Activated CD8-positive, alpha-beta T cell treated with anti-CD3 and anti-CD28 coated beads for 36 hours (primary cell): ENCODE measurements around the gene TROAP. TPM values are rescaled to one million over a fixed set of nuclear protein-coding genes. Genes with fewer than 3 reads are reported as not detected.

Source experiments
- ATAC-seq: fragments of 200-7000 bp; cut with Tn5 transposase; one replicate; pipeline ENCODE4 v1.10.0; 2021; ENCODE audit warnings: mild to moderate bottlenecking, moderate library complexity
- CTCF ChIA-PET: fragments of 350-600 bp; sonication (Branson Sonifier 250); formaldehyde crosslinking; loops from one replicate; lab custom pipeline; 2021; ENCODE audit warnings: antibody characterized with exemption; lab: Charles Lee
- POLR2A ChIA-PET: fragments of 350-600 bp; sonication (Branson Sonifier 250); formaldehyde crosslinking; loops from one replicate; lab custom pipeline; 2021; ENCODE audit warnings: antibody characterized with exemption; lab: Charles Lee
- DNase-seq: peaks from one replicate; pipeline ENCODE4 v3.0.0-alpha.2; 2020
- H3K27ac Mint-ChIP-seq: one replicate; pipeline ENCODE4 v1.8.0; 2021; ENCODE audit warnings: mild to moderate bottlenecking, mixed read lengths
- H3K27me3 Mint-ChIP-seq: one replicate; pipeline ENCODE4 v1.8.0; 2021; ENCODE audit warnings: mixed read lengths
- H3K36me3 Mint-ChIP-seq: one replicate; pipeline ENCODE4 v1.8.0; 2021; ENCODE audit warnings: low read depth, mixed read lengths
- H3K4me1 Mint-ChIP-seq: one replicate; pipeline ENCODE4 v1.8.0; 2021; ENCODE audit warnings: low read depth, mixed read lengths
- H3K4me3 Mint-ChIP-seq: one replicate; pipeline ENCODE4 v1.8.0; 2021; ENCODE audit warnings: mild to moderate bottlenecking, moderate library complexity, mixed read lengths
- H3K9me3 Mint-ChIP-seq: one replicate; pipeline ENCODE4 v1.8.0; 2021; ENCODE audit warnings: mixed read lengths
- intact Hi-C: fragments of 100-400 bp; cut with micrococcal nuclease; formaldehyde crosslinking; loops from one replicate; pipeline ENCODE4 v1.10.0; 2022
- total RNA-seq, 2 experiments: library from RNA; stranded (reverse); gene quantifications; one replicate each; pipeline ENCODE4 v1.2.3, GENCODE V29; 2021
- TF ChIP-seq, protein P1 (sequence below): fragments of 200-600 bp; IDR thresholded peaks from one replicate; pipeline ENCODE4 v1.8.0; 2022; ENCODE audit warnings: antibody characterized with exemption, mild to moderate bottlenecking

Gene TROAP
- total RNA-seq, 2 experiments from 2014 or later = 46.6 to 52.6 TPM

DNA sequence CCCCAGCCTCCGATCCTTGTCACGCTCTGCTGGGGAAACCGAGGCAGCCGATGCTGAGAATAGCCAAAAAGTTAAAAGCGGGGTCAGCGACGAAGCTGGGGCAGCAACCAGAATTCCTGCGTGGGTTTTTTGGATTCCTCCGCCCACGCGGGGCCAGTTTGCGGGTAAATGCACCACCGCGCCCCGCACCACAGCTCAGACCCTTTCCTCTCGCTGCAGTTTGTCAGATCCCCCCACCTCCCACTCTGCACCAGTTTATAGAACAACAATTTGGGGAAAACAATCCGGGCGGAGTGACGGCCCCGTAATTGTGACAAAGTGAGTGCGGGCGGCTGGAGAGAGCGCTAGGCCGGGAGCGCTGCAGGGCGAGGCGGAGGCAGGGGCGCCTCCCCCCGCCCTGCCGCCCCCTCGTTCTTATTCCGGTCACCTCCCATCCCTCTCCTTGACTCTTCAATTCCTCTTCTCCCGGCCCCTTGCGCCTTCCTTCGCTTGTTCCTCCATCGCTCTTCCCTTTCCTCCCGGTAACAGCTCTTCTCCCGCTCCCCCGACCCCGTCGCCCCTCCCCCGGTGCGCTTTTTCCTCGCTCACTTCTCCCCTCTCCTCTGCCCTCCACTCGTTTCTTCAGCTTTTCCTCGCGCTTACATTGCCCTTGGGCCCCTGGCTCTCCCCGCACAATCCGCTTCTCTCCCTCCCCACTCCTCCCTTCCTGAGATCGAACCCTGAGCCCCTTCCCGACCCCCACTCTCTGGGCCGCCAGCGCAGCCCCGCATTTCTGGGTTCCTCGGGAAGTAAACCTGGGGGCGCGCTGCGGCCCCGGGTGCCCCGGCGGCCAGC is 23.0 kb downstream of the TROAP start:
- DNase-seq (no peak), ATAC-seq (no peak)
- Mint-ChIP-seq H3K4me3 (peak overlapping the region; percentile 65), H3K36me3 (no peaks in the 10 kb centered on the region), H3K27me3 (peaks cover 69% of the 10 kb centered on the region), H3K9me3 (no peaks in the 10 kb centered on the region), H3K27ac (no peak overlapping the region), H3K4me1 (peaks cover 39% of the 10 kb centered on the region)
- ChIA-PET CTCF (interaction anchor here (0.7 to 6.9 kb wide), 19 partner anchors 11 to 275 kb away, joined by 3 to 145 read pairs (median 10); partner anchors contain the start of genes PRPH, SPATS2 and TROAP), POLR2A (interaction anchor here (1.1 to 1.7 kb wide), 4 partner anchors 20 to 82 kb away, joined by 3 to 6 read pairs (median 4); no protein-coding TSS in a partner anchor)
- TF ChIP-seq, protein P1, sequence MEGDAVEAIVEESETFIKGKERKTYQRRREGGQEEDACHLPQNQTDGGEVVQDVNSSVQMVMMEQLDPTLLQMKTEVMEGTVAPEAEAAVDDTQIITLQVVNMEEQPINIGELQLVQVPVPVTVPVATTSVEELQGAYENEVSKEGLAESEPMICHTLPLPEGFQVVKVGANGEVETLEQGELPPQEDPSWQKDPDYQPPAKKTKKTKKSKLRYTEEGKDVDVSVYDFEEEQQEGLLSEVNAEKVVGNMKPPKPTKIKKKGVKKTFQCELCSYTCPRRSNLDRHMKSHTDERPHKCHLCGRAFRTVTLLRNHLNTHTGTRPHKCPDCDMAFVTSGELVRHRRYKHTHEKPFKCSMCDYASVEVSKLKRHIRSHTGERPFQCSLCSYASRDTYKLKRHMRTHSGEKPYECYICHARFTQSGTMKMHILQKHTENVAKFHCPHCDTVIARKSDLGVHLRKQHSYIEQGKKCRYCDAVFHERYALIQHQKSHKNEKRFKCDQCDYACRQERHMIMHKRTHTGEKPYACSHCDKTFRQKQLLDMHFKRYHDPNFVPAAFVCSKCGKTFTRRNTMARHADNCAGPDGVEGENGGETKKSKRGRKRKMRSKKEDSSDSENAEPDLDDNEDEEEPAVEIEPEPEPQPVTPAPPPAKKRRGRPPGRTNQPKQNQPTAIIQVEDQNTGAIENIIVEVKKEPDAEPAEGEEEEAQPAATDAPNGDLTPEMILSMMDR = no peak
- intact Hi-C loops = no loop called here

DNA sequence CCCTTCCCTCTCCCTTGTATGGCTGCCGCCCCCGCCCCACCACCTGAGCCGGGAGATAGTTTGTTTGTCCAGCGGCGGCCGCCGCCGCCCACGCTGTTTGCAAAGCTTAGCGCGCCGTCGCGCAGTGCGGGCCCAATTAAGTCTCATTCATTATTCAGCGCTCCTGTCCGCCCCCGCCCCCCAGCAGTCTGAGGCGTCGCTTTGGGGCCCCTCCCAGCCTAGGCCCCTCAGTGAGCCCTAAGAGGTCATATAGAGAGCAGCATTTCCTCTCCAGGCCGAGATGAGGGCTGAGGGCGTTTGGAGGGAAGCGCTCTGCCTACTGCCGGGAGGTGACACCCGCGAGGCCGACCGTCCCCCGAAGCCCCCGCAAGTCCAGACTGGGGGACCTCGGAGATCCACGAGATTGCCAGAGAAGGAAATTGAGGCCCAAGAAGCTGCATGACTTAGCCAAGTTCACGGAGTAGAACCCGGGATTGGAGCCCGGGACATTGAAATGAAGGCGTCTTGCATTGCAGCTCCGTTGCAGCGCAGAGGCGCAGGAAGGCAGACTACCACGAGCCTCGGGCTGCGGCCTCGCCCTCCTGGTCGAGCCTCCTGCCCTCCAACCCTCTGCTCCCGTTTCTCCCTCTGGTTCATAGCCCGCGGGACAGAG is 23.7 kb downstream of the TROAP start, which contains the start of gene DNAJC22:
Gene DNAJC22, plus strand, starts transcription at position 230 of the 652 bp plus-strand sequence. CDS start 1,985 bp downstream, outside the sequence.
- Mint-ChIP-seq H3K4me1 (peaks cover 39% of the 10 kb centered on the region), H3K4me3 (peak within 1 kb of the TSS; percentile 65), H3K27me3 (peaks cover 64% of the 10 kb centered on the region), H3K36me3 (no peaks in the 10 kb centered on the region), H3K9me3 (no peaks in the 10 kb centered on the region), H3K27ac (no peak within 1 kb of the TSS)
- DNase-seq = peak; percentile 79
- ChIA-PET CTCF (interaction anchor here (0.6 to 6.9 kb wide), 42 partner anchors 8 to 366 kb away, joined by 3 to 145 read pairs (median 5); partner anchors contain the start of genes PRPH, SPATS2 and TROAP), POLR2A (interaction anchor here (1.1 to 2.9 kb wide), 5 partner anchors 19 to 83 kb away, joined by 3 to 13 read pairs (median 4); partner anchors contain the start of gene SPATS2)
- intact Hi-C loops = no loop called here
- peak; percentile 56 for ATAC-seq
- TF ChIP-seq, protein P1 = no peak

DNA sequence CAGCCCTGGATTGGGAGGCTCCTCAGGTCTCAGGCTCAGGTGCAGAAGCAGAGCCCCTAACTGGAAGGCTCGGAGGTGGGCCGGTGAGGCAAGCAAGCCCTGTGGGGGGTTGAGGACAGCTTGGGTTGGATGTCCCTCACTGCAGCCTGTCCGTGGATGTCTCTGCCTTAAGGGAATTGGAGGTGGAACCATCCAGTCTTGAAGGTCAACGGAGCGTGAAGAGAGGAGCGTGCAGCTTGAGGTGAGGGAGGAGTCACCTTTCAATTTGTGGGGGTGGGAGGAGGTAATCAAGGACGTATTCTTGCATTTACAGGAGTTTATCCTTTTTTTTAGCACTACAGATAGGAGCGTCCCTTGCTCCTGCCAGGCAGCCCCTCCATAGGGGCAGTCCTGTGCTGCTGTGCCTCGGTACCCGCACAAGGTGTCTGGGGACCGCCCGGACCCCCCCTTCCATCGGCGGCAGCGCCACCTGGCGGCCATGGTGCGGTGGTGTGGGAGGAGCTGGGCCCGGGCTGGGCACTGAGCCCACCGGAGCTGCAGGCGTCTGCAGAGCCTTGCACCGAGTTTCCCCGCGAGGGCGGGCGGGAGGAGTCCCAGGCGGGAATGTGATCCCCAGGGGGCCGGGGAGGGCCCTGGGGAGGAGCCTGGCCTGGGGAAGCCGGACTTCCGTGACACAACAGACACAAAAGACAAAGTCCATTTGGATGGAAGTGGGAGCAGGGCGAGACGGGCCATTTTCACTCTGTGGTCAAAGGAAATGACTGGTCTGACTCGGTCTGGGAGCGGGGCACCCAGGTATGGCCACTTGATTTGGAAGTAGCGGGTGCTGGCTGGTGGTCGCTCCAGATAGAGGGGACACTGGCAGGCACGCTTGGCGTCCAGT is 24.5 kb downstream of the TROAP start:
- ATAC-seq (peak; percentile 59), DNase-seq (peak; percentile 75)
- ChIA-PET POLR2A (interaction anchor here (0.6 to 2.9 kb wide), 5 partner anchors 18 to 84 kb away, joined by 3 to 13 read pairs (median 4); partner anchors contain the start of gene SPATS2), CTCF (interaction anchor here (0.6 to 6.9 kb wide), 65 partner anchors 9 to 365 kb away, joined by 3 to 145 read pairs (median 4); partner anchors contain the start of genes C1QL4, PRPH, SPATS2 and TROAP)
- Mint-ChIP-seq H3K27ac (no peak overlapping the region), H3K9me3 (no peaks in the 10 kb centered on the region), H3K27me3 (peaks cover 62% of the 10 kb centered on the region), H3K36me3 (no peaks in the 10 kb centered on the region), H3K4me3 (peak overlapping the region; percentile 65), H3K4me1 (peaks cover 39% of the 10 kb centered on the region)
- intact Hi-C loops = no loop called here
- TF ChIP-seq, protein P1 = peak; percentile 100

DNA sequence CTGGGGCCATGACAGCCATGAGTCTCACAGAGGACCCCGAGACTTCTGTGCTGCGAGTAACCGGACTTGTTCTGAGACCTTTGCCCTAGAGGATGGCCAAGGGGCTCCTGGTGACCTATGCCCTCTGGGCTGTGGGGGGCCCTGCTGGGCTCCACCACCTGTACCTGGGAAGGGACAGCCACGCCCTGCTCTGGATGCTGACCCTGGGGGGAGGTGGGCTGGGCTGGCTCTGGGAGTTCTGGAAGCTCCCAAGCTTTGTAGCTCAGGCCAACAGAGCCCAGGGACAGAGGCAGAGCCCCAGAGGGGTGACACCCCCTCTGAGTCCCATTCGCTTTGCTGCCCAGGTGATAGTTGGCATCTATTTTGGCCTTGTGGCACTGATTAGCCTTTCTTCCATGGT is 25.7 kb downstream of the TROAP start:
- Mint-ChIP-seq H3K9me3 (no peaks in the 10 kb centered on the region), H3K4me3 (no peak overlapping the region), H3K27me3 (peaks cover 58% of the 10 kb centered on the region), H3K36me3 (no peaks in the 10 kb centered on the region), H3K27ac (no peak overlapping the region), H3K4me1 (peaks cover 29% of the 10 kb centered on the region)
- DNase-seq (no peak), ATAC-seq (no peak)
- ChIA-PET POLR2A (interaction anchor here (1.0 to 2.9 kb wide), 3 partner anchors 18 to 53 kb away, joined by 3 to 13 read pairs (median 5); partner anchors contain the start of genes PRPH, SPATS2 and TROAP), CTCF (interaction anchor here (0.8 to 6.9 kb wide), 13 partner anchors 9 to 177 kb away, joined by 3 to 145 read pairs (median 8); partner anchors contain the start of genes C1QL4 and PRPH)
- TF ChIP-seq, protein P1 = no peak
- intact Hi-C loops = no loop called here
